WI38 (cell line): ENCODE results near the gene MDFIC.

Experiments used
- H3K4me3 ChIP-seq: 2 replicates; pipeline ENCODE4 v1.5.1; 2011; ENCODE audit warnings: low read depth, mild to moderate bottlenecking, control low read depth, low read length
- TF ChIP-seq, protein P1 (sequence below): IDR thresholded peaks from 2 replicates; pipeline ENCODE4 v1.5.1; 2012; ENCODE audit warnings: low read depth, mild to moderate bottlenecking, control low read depth, low read length

MDFIC gene

DNA sequence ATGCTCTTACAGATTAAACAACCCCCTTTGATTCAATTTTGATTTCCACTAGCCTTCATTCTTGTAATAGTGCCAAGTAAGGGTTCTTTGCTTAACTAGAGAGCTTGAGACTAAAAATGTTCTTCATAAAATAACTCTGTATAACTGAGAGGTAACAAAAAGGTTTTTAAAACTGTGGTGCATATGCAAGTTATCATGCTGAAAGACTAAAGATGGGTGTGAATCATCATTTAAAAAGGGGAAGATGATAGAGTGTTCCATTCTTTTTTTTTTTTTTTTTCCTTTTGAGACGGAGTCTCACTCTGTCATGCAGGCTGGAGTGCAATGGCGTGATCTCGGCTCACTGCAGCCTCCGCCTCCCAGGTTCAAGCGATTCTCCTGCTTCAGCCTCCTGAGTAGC is 11.1 kb downstream of the MDFIC start:
- H3K4me3 ChIP-seq = no peak overlapping the region
- TF ChIP-seq, protein P1, sequence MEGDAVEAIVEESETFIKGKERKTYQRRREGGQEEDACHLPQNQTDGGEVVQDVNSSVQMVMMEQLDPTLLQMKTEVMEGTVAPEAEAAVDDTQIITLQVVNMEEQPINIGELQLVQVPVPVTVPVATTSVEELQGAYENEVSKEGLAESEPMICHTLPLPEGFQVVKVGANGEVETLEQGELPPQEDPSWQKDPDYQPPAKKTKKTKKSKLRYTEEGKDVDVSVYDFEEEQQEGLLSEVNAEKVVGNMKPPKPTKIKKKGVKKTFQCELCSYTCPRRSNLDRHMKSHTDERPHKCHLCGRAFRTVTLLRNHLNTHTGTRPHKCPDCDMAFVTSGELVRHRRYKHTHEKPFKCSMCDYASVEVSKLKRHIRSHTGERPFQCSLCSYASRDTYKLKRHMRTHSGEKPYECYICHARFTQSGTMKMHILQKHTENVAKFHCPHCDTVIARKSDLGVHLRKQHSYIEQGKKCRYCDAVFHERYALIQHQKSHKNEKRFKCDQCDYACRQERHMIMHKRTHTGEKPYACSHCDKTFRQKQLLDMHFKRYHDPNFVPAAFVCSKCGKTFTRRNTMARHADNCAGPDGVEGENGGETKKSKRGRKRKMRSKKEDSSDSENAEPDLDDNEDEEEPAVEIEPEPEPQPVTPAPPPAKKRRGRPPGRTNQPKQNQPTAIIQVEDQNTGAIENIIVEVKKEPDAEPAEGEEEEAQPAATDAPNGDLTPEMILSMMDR = no peak

DNA sequence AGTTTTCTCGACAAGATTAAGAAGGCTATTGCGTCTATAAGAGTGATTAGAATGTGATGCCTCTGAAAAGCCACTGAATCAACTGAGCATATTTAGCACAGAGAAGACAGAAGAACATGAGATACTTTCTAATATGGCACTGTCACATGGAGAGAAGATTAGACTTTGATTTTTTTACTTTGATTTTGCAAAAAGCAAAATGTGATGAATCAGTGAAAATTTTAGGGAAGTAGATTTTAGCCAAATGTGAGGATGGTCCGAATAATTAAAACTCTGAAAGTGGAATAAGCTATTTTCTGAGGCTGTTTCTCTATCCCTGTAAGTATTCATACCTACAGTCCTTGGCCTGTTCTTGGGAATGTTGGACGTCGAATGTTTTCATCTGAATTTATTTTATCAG is 11.8 kb downstream of the MDFIC start:
- H3K4me3 ChIP-seq = no peak overlapping the region
- TF ChIP-seq, protein P1 = no peak

DNA sequence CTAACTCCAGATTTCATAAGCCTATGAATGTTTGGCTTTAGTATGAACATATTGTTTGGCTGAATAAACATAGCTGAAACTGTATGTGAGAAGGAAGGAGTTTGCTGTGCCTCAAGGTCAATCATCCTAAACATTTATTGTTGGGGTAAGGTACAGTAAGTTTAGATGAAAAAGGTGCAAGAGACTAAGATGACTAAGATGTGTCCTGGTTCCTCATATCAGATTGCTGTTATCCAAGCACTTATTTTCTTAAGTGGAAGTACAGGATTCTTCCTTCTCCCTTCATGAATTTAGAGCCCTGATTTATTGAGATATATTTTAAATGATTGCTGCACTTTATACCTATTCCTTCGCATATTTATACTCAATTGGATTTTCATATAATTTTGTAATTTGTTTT is 12.2 kb downstream of the MDFIC start:
- no peak overlapping the region for H3K4me3 ChIP-seq
- TF ChIP-seq, protein P1 = no peak

DNA sequence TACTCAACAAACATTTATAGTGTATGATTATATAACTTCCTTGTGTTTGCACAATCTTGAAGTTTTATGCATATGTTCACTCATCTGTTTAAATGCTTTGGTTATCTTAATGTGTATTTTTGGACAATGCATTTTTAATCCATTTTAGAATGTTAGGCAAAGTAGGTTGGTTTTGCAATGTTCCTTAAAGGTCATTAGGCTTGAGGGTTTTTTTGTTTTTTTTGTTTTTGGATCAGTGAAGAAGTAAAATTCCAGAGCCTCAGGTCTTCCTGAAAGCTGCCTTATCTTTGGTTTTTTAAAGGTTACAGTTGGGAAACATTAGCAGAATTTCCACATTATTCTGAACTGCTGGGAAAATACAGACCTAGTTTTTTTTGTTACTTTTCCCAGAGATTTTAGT is 12.8 kb downstream of the MDFIC start:
- TF ChIP-seq, protein P1 = no peak
- H3K4me3 ChIP-seq = no peak overlapping the region

DNA sequence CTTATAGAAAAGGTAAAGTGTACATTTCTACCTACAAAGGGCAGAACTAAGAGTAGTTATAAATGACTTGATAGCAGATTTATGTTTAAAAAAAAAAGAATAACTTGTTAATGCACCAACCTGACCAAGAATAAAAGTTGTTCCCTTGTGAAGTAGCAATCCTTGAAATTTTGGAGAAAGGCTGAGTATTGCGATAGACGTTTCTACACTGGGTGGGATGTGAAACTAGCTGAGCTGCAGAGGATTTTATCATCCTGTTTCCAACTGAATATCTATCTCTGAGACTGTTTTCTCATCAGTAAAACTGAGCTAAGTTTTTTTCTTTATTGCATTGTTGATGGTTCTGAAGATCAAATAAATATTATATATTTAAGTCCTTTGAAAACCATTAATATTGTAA is 14.6 kb downstream of the MDFIC start:
- H3K4me3 ChIP-seq = no peak overlapping the region
- TF ChIP-seq, protein P1 = no peak

DNA sequence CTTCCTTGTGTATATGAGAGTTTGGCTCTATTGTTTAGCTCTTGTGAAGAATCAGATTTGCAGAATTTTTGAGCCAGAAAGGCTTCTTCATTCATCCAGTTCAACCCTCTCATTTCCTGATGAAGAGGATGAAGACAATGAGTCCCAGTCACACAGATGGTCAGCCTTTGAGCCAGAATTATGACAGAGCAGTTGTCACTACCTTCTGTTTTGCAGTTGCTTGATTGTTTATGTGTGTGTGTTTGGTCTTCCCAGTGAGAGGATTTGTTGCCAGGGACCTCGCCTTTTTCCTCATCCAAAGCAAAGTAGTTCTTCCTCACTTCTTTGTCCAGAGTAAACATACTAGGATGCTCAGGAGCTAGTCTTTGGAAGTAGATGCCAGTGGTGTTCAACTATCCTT is 15.6 kb downstream of the MDFIC start:
- TF ChIP-seq, protein P1 = no peak

DNA sequence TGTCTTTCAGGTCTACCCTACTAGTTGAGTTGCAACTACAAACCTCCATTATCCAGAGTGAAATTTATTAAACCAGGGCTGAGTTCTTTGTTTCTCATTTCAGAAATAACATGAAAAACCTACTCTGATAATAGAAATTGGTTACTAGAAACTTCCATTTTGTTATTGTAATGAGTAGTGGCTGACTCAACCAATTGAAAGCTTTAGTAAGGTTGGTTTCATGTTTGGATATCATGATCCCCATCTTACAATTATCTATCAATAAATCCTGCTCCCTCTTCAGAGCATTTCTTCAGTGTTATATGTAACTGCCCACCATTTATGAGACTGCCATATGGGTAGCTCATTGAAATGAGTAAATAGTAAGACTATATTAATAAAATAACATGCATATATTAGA is 16.9 kb downstream of the MDFIC start:
- no peak overlapping the region for H3K4me3 ChIP-seq
- TF ChIP-seq, protein P1 = no peak

More for the DNA sequence above, 15.6 kb downstream of the MDFIC start:
- H3K4me3 ChIP-seq = no peak overlapping the region
